ENCODE results near the gene SGCD.

Gene SGCD

DNA sequence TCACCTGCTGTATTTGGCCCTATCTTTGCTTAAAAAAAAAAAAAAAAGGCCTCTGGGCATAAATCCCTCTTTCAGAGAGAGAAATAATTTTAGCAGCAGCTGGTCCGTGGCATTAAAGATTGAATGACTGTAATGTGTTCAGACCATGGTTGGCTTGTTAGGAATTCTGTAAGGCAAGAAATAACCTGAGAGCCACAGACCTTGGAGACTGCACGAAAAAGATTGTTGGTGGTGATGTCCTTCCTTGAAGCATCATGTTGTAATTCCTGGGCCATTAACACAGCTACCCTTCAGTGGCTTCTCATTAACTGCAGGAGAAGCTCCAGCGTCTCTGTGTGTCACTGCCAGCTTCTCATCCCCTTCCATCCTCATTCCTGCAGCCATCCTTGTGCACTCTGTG, 79.0 kb downstream of the SGCD start:
- DNase-seq: no peak

- no peak for DNase-seq
Measured at GRCh38 chr5:156407251-156407650, 80.3 kb downstream of the SGCD start.

GRCh38 chr5:156409834-156410233, 82.9 kb downstream of the SGCD start:
- DNase-seq: no peak

- no peak for DNase-seq
Measured at GRCh38 chr5:156411185-156411613, 84.2 kb downstream of the SGCD start.

GRCh38 chr5:156411957-156412356, 85.0 kb downstream of the SGCD start:
- DNase-seq: no peak

- DNase-seq: no peak
Measured at GRCh38 chr5:156414391-156414790, 87.4 kb downstream of the SGCD start.

DNA sequence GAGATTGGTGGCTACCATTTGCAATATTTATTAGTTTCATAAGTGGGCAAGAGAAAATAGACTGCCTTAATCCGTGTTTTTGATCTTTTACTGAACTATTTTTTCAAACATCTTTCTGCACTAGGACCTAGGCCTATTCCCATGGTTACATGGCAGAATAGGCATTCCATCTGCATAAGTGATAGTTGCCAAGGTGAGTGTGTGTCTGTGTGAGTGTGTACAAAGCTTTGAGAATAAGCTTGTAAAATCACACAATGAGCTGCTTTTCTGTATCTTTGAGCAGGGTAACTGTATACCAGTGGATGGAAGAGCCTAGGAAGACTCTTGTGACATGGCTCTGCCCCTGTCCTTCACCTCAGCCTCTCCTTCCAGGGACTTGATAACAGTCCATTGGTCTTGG, 92.7 kb downstream of the SGCD start:
- no peak for DNase-seq

DNA sequence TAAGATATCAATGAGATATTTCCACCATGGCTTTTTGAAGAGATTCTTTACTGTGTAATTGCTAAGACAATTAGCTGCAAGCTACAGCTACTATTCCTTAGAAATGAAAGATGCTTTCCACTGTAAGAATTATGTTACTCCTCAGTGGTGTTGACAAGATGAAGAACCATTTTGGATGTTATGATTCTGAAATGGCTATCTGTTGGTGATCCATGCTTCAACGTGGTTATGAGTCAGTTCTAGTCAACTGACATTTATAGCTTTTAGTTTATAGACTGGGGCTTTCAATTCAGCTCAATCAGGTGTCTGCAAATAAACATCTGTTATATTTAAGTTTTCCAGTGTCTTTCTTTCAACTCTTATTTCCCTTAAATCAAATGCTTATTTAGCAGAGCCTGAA, 93.7 kb downstream of the SGCD start:
- DNase-seq: no peak

DNA sequence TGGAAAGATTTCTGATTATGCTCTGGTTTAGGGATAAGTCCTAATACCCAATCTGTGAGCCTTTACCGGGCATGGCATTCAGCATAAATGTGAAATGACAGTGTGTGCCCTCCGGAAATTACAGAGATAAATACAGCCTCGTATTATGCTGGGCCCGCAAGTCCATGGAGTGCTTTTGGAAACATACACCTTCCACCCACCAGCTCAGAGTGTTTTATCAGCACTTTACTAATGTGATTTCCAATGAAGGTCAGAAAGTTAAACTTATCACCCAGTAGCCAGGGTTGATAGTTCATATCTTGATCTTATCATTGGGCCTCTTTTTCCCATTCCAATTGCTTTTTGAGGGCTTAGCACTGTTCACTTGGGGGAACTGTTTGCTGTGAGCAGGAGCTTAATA, 94.8 kb downstream of the SGCD start:
- no peak for DNase-seq

DNA sequence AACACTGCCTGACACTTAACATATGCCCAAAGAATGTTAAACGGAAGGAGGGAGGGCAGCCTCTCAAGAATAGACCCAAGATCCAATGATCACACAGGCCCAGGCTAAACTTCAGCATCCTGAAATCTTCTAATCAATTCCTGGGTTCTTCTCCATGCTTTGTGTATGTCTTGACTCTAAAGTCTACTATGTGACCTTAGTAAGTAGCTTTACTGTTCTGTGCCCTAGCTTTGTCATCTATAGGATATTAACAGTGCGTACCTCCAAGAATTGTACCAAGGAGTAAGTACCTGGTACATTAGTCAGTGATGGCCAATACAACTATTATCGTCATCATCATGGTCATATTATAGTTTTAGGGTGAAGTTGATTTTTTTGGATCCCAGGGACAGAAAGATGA, 96.6 kb downstream of the SGCD start:
- DNase-seq: no peak

DNA sequence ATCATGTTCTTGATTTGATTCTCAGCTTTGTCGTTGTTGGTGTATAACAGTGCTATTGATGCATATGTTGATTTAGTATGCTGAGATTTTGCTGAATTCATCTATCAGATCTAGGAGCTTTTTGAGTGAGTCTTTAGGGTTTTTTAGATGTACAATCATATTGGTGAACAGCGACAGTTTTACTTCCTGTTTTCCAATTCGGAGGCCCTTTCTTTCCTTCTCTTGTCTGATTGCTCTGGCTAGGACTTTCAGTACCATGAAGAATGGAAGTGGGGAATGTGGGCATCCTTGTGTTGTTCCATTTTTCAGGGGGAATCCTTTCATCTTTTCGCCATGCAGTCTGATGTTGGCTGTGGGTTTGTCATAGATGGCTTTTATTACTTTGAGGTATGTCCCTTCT, 100.4 kb downstream of the SGCD start:
- no peak for DNase-seq

GRCh38 chr5:156431956-156432829, 105.2 kb downstream of the SGCD start:
- no peak for DNase-seq

- no peak for DNase-seq
Measured at GRCh38 chr5:156432830-156433105, 105.8 kb downstream of the SGCD start.

GRCh38 chr5:156434471-156434870, 107.5 kb downstream of the SGCD start:
- no peak for DNase-seq

GRCh38 chr5:156435101-156435500, 108.1 kb downstream of the SGCD start:
- no peak for DNase-seq

GRCh38 chr5:156438076-156438475, 111.1 kb downstream of the SGCD start:
- DNase-seq: no peak

DNA sequence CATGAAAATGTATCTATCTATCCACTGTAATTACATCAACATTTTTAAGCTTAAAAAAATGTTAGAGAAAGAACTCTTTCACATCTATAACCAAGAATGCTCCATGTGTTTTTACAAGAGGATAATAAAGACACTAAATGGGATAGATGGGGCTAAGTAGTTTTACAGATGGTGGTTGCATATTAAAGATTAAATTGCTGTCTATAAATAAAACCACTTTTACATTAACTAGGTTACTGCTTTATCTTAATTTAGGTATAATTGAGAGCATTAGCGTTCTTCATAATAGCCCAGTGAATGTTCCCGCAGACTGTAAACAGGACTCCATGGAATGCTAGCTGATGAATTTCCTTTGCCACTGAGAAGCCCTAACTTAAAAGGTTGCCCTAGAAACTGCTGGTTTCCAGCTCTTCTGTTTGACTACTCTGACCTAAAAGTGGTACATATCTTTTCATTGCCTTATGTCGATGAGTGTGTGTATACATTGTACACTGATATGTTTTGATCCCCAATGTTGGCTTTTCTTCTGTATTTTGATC, 117.9 kb downstream of the SGCD start:
- DNase-seq: no peak

DNA sequence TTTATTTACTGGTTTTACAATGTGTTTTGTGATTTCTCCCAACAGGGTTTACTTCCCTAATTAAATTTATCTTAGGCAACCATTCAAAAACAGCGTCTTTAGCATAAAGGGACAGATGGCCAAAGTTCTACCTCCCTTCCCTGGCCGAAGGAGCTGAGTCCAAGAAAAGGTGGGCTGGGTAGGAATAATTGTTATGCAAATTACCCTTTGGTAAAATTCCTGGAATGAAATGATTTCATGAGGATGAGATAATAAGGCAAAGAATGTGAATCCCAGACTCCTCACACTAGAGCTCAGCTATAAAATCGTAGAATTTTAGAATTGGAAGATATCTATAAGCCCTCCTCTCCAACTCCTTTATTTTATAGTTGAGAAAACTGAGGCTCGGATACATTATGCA, 119.6 kb downstream of the SGCD start:
- DNase-seq: no peak

- no peak for DNase-seq
Measured at GRCh38 chr5:156450778-156451177, 123.8 kb downstream of the SGCD start.

- no peak for DNase-seq
Measured at GRCh38 chr5:156451505-156451904, 124.5 kb downstream of the SGCD start.

DNA sequence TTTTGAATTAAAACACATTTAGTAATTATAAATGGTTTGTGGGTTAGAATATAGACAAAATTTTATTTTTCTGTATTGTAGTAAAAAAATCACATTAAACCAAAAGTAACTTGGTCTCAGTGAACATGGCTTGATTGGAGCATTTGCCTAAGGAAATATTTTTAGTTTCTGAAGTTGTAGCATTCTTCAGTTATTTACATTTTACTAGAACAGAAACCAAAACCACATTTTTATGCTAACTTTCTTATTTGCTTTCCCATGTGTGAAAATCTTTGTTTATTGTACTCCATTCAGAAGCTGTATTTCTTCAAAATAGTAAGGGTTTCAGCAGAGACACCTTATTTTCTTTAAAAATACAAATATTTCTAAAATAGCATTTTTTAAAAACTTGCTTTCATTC, 129.9 kb downstream of the SGCD start:
- DNase-seq: no peak

- DNase-seq: no peak
Measured at GRCh38 chr5:156459812-156460385, 132.9 kb downstream of the SGCD start.

- no peak for DNase-seq
Measured at GRCh38 chr5:156460471-156460870, 133.5 kb downstream of the SGCD start.

- no peak for DNase-seq
Measured at GRCh38 chr5:156466871-156467270, 139.9 kb downstream of the SGCD start.

GRCh38 chr5:156469636-156470035, 142.7 kb downstream of the SGCD start:
- no peak for DNase-seq

Measured in bone marrow (tissue), 2 donors.